Central memory CD8-positive, alpha-beta T cell (primary cell): ENCODE data around the gene COL4A2.

Experiments
- ATAC-seq: fragments of 150-1000 bp; cut with Tn5 transposase; replicated peaks from 2 replicates; pipeline ENCODE4 v1.10.0; 2022; ENCODE audit warnings: mild to moderate bottlenecking, moderate FRiP score, moderate number of reproducible peaks; ENCODE audit not compliant: poor library complexity, severe bottlenecking; ENCODE audit errors: extremely low read depth
- DNase-seq, 2 donors: peaks; one replicate each; pipeline ENCODE4 v3.0.0; 2021; ENCODE audit warnings: low spot score in 2 of 2
- H3K27ac Mint-ChIP-seq: one replicate; pipeline ENCODE4 v1.8.0; 2022; ENCODE audit warnings: low read depth, mild to moderate bottlenecking, moderate library complexity, mixed read lengths
- H3K27me3 Mint-ChIP-seq: one replicate; pipeline ENCODE4 v1.8.0; 2022; ENCODE audit warnings: mixed read lengths
- H3K36me3 Mint-ChIP-seq: one replicate; pipeline ENCODE4 v1.8.0; 2022; ENCODE audit warnings: mild to moderate bottlenecking, moderate library complexity, mixed read lengths; ENCODE audit not compliant: insufficient read depth
- H3K4me1 Mint-ChIP-seq: one replicate; pipeline ENCODE4 v1.8.0; 2022; ENCODE audit warnings: mixed read lengths
- H3K4me3 Mint-ChIP-seq: one replicate; pipeline ENCODE4 v1.8.0; 2022; ENCODE audit warnings: mild to moderate bottlenecking, moderate library complexity, mixed read lengths
- H3K9me3 Mint-ChIP-seq: one replicate; pipeline ENCODE4 v1.8.0; 2022; ENCODE audit warnings: mixed read lengths

The COL4A2 gene

DNA sequence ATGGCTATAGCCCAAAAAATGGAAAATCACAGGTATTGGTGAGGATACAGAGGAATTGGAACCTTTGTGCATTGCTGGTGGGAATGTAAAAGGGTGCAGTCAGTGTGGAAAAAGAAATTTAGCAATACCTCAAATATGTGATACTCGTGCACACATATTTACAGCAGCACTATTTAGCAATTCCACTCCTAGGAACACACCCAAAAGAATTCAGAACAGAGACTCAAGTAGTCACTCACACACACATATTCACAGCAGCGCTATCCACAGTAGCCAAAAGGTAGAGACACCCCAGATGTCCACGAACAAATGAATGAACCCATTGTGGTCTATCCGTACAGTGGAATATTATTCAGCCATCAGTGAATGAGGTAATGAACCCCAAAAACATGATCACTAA is 114.0 kb downstream of the COL4A2 start:
- DNase-seq (no peak), ATAC-seq (no peak)
- no peak overlapping the region for H3K4me3 Mint-ChIP-seq
- H3K27me3 Mint-ChIP-seq, result peaks cover 90% of the 10 kb centered on the region
- H3K27ac Mint-ChIP-seq, result no peak overlapping the region
- no peaks in the 10 kb centered on the region for H3K9me3 Mint-ChIP-seq
- H3K36me3 Mint-ChIP-seq, result no peaks in the 10 kb centered on the region
- H3K4me1 Mint-ChIP-seq, result peaks cover 11% of the 10 kb centered on the region

DNA sequence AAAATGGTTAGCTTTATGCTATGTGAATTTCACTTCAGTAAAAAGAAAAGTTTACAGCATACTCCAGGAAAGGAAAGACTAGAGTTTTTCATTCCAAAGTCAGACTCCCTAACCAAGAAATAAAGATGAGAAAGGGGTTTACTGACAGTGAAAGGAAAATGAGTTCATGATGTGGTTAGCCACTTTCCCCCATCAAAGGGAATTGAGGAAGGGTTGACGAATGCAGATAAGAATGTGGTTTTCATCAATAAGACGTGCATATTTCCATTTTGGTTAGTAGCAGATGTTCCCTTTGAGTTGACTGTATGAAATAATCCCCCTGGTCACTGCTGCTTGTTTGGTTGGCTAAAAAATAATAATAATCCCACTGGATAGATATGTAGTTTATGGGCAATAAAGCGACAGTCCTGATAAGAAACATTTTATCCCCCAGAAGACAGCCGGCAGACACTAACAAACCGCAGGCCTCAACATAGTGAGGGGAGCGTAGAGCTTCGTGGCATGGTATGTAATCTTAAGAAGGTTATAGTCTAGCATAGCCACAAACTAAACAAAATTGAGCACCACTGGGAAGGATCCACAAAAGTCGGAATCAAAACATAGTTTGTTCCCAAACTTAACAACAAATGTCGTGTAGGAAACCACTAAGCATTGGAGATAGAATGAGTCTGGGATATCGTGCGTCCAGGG is 114.8 kb downstream of the COL4A2 start:
- Mint-ChIP-seq H3K9me3 (no peaks in the 10 kb centered on the region), H3K27me3 (peaks cover 96% of the 10 kb centered on the region), H3K4me3 (no peak overlapping the region), H3K4me1 (peaks cover 11% of the 10 kb centered on the region), H3K36me3 (no peaks in the 10 kb centered on the region), H3K27ac (no peak overlapping the region)
- ATAC-seq (no peak), DNase-seq (no peak)

DNA sequence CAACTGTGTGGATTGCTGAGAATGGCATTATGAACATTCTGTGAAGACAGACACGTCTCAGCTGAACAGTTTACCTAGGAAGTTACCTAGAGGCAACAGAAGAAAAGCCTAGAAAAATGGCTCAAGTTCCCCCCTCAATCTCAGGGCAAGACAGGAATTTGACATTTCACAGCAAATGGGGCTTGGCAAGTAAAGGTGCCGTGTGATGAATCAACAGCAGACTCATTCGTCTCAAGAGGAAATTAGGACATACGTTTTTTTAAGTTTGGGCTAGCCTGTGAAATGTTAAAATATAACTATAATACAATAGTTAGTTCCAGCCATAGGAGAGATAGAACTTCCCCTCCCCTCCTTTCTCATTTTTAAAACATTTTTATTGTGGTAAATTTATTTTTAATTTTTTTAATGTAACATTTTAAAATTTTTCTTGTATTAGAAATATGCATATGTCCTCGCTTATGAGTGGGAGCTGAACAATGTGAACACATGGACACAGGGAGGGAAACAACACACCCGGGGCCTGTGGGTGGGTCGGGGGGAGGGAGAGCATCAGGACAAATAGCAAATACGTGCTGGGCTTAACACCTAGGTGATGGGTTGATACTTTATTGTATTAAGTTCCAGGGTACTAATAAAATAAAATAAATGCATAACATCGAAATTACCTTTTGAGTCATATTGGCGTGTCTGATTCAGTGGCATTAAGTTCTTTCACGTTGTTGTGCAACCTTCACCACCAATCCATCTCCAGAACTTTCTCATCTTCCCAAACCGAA is 116.0 kb downstream of the COL4A2 start:
- H3K27me3 Mint-ChIP-seq, result peaks cover 93% of the 10 kb centered on the region
- no peak for DNase-seq
- H3K36me3 Mint-ChIP-seq, result no peaks in the 10 kb centered on the region
- no peak overlapping the region for H3K4me3 Mint-ChIP-seq
- H3K9me3 Mint-ChIP-seq, result no peaks in the 10 kb centered on the region
- no peak for ATAC-seq
- peaks cover 11% of the 10 kb centered on the region for H3K4me1 Mint-ChIP-seq
- no peak overlapping the region for H3K27ac Mint-ChIP-seq

DNA sequence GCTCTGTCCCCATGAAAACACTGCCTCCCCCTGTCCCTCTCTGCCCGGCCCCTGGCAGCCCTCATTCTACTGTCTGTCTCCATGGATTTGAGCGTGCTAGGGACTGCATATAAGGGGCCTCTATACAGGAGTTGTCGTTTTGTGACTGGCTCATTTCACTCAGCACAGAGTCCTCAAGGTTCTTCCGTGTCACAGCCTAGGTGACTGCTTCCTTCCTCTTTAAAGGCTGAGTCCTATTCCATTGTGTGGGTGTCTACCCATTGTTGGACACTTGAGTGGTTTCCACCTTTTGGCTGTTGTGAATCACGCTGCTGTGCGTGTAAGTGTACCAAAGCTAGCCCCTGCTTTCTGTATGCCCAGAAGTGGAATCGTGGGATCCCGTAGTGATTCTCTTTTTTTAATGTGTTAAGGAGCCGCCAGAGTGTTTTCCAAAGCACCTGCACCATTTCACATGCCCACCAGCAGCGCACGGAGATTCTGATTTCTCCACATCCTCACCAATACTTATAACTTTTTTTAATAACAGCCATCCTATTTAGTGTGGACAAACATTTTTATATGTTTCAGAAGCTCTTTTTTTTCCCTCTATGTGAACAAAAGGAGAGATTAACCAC is 116.7 kb downstream of the COL4A2 start:
- no peak overlapping the region for H3K27ac Mint-ChIP-seq
- DNase-seq, result no peak
- peaks cover 93% of the 10 kb centered on the region for H3K27me3 Mint-ChIP-seq

DNA sequence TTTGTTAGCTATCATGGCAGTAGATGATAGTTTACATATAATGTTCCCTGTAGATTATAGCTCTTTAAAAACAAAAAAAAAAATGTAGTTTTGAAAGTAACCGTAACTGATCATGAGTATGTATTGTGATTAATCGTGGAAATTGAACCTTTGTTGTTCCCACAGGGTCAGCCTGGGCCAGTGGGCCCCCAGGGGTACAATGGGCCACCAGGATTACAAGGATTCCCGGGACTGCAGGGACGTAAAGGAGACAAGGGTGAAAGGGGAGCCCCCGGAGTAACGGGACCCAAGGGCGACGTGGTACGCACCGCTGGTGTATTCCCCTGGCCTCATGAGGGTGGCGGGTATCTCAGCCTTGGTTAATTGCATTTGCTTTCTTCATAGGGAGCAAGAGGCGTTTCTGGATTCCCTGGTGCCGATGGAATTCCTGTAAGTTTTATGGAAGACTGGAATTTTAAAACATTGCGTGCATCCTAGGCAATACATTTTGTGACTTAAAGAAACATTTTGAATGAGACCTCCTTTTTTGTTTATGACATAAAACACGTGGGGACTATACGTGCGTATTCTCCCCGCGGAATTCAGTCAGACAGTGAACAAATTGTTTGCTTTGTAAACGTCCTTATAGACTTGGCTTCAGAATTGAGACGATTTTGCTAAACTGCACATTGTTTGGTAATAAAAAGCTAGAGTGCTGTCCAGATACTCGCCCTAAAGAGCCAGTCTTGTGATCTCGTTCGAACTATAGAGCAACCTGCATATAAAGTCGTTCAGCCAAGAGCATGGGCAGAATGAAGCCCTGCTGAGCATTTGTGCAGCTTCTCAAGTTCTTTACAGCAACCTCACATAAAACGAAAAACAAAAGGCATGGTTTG is 117.7 kb downstream of the COL4A2 start:
- no peak overlapping the region for H3K4me3 Mint-ChIP-seq
- H3K36me3 Mint-ChIP-seq, result no peaks in the 10 kb centered on the region
- peaks cover 90% of the 10 kb centered on the region for H3K27me3 Mint-ChIP-seq
- peaks cover 11% of the 10 kb centered on the region for H3K4me1 Mint-ChIP-seq
- DNase-seq (no peak), ATAC-seq (no peak)
- no peaks in the 10 kb centered on the region for H3K9me3 Mint-ChIP-seq
- no peak overlapping the region for H3K27ac Mint-ChIP-seq

More for the DNA sequence above, 116.7 kb downstream of the COL4A2 start:
- ATAC-seq, result no peak
- Mint-ChIP-seq H3K9me3 (no peaks in the 10 kb centered on the region), H3K4me3 (no peak overlapping the region), H3K4me1 (peaks cover 11% of the 10 kb centered on the region), H3K36me3 (no peaks in the 10 kb centered on the region)

DNA sequence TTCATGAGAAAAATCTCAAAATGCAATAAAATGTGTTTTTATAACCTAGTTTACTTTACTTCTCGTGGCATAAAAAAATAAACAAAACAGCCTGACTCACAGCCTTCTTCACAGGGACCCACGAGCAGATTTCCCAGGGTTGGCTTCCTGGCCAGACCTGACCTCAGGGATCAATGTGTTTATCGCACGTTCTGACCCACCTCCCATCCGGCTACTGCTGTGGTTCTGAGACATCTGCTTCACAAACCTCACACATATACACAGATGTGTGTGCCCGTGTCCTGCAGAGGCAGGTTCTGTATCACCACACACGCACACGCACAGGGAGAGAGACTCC is 118.3 kb downstream of the COL4A2 start:
- peaks cover 11% of the 10 kb centered on the region for H3K4me1 Mint-ChIP-seq
- no peak for DNase-seq
- no peak for ATAC-seq
- H3K36me3 Mint-ChIP-seq, result no peaks in the 10 kb centered on the region
- no peak overlapping the region for H3K27ac Mint-ChIP-seq
- no peaks in the 10 kb centered on the region for H3K9me3 Mint-ChIP-seq
- peaks cover 88% of the 10 kb centered on the region for H3K27me3 Mint-ChIP-seq
- H3K4me3 Mint-ChIP-seq, result no peak overlapping the region

DNA sequence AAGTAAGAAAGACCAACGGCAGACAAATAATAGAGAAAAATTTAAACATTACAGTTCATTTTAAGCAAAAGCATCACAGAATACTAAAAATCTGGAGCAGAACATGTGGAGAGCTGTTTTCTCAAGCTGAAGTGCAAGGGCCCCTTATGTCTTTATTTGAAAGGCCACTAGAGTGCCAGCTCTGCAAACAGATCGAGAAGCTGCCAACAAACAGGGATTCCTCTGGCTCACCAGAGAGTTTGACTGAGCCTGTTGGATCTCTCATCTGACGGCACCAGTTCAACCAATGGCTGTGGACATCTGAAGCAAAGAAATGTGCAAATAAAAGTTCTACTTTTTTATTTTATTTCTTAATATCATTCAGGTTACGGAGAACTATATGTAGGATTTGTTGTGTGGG is 119.7 kb downstream of the COL4A2 start:
- H3K27ac Mint-ChIP-seq, result no peak overlapping the region
- no peak for ATAC-seq
- H3K27me3 Mint-ChIP-seq, result peaks cover 81% of the 10 kb centered on the region
- no peak for DNase-seq
- H3K36me3 Mint-ChIP-seq, result no peaks in the 10 kb centered on the region
- H3K4me1 Mint-ChIP-seq, result peaks cover 5% of the 10 kb centered on the region
- no peak overlapping the region for H3K4me3 Mint-ChIP-seq
- H3K9me3 Mint-ChIP-seq, result no peaks in the 10 kb centered on the region

DNA sequence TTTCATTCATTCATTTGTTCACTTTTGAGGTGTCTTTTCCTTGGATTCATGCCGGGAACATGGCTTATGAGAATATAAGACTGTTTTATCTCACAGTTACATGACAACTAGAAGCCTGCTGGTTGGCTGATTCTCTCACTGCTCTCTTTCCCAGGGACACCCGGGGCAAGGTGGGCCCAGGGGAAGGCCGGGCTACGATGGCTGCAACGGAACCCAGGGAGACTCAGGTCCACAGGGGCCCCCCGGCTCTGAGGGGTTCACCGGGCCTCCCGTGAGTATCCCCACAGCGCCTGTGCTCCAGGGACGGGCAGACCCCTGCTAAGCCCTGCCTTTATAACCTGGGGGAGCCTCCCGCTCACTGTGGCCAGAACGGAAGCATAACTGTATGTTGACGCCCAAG is 121.2 kb downstream of the COL4A2 start:
- Mint-ChIP-seq H3K27ac (no peak overlapping the region), H3K36me3 (no peaks in the 10 kb centered on the region), H3K4me3 (no peak overlapping the region), H3K9me3 (no peaks in the 10 kb centered on the region), H3K4me1 (no peaks in the 10 kb centered on the region), H3K27me3 (peaks cover 82% of the 10 kb centered on the region)
- DNase-seq, result no peak
- ATAC-seq, result no peak

DNA sequence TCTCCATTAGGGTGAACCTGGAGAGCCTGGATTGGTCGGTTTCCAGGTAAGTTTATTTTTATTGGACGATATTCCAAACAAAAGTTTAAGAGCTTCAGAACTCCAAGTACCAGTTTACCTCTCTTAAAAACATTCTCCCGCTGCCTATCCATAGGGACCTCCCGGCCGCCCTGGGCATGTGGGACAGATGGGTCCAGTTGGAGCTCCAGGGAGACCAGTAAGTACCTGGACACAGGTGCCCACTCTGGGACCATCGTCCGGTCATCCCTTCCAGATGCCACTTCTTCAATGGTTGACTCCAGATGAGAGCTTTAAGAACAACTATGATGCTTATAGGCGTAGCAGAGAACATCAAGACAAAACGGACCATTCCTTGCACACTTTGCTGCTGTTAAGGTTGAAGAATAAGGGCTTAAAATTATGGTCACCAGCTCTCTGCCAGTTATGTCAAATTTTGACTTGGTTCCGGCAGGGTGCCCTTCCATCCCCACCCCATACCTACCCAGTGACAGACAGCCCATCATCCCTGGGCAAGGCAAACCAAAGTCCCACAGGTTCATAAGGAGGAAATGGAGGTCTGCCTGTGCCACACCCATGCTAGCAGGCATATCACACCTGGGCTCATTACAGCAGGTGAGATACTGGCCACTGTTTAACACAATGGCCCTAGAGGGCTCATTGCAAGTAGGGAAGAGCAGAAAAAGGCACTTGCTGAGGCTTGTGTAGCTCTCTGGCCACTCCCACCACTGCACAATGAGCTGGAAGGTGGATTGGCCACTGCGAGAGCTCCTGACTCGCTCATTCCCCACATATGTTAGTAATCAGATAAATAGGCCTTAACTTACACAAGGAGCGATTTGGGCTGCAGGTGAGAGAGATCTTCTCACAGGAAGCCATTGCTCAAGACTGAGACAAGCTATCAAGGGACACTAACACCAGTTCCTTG is 123.6 kb downstream of the COL4A2 start:
- H3K27me3 Mint-ChIP-seq, result peaks cover 80% of the 10 kb centered on the region
- no peak overlapping the region for H3K27ac Mint-ChIP-seq
- H3K9me3 Mint-ChIP-seq, result no peaks in the 10 kb centered on the region
- ATAC-seq (no peak), DNase-seq (no peak)
- H3K4me1 Mint-ChIP-seq, result no peaks in the 10 kb centered on the region
- no peak overlapping the region for H3K4me3 Mint-ChIP-seq
- no peaks in the 10 kb centered on the region for H3K36me3 Mint-ChIP-seq

DNA sequence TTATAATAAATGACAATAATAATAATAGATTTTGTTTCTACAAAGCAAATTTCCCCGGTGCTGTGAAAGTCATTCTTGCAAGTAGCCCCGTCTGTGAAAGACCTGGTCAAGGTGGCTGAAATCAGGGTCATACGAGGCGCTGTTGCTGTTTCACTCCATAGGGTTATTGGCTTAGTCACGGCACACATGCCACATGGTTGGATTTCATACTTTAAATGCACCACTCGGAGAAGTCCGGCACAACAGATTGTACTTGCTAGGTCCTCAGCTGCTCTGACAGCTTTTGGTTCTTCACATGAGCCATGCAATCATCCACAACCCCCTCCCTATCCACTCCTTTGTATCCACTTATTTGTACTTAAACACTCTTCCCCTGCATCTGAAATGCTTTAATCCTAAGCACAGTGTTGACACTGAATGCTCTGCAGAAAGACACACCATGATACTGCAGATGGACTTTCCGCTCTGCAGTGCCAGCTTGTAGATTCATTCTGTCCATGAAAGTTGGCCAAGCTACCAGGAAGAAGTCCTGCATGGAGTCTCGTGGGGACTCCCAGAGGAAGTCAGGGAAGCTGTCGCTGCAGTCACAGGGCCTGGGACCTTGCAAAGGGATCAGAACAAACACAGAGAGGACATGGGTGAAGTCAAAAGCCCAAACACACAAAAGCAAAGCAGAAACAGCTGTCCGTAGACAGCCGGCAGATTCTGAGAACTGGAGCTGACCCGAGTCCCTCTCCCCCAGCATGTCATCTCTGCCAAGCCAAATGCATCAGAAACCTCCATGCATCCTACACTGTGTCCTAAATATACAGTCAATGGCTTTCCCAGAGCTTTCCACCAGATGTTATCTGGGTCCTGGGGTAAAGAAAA is 124.6 kb downstream of the COL4A2 start:
- no peak for ATAC-seq
- H3K4me1 Mint-ChIP-seq, result no peaks in the 10 kb centered on the region
- H3K36me3 Mint-ChIP-seq, result no peaks in the 10 kb centered on the region

DNA sequence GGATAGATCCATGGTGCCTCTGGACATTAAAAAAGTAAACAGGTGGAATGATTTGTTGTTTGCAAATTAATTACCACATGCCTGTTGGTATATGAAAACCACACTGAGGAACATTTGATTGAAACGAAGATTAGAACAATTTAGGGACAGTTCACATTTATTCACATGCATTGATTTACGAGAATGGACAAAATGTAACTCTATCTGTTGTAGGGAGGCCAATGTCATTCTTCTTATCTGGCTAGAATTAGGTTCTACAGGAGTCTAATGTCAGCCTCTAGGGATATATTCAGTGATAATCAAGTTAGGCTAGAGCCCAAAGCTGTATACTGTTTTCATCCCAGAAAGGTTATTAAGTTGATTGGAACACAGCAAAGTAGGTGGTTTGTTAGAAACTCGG is 125.4 kb downstream of the COL4A2 start:
- Mint-ChIP-seq H3K9me3 (no peaks in the 10 kb centered on the region), H3K4me1 (no peaks in the 10 kb centered on the region), H3K27me3 (peaks cover 64% of the 10 kb centered on the region), H3K4me3 (no peak overlapping the region), H3K27ac (no peak overlapping the region), H3K36me3 (no peaks in the 10 kb centered on the region)
- DNase-seq (no peak), ATAC-seq (no peak)

More for the DNA sequence above, 124.6 kb downstream of the COL4A2 start:
- H3K27me3 Mint-ChIP-seq, result peaks cover 70% of the 10 kb centered on the region
- H3K9me3 Mint-ChIP-seq, result no peaks in the 10 kb centered on the region
- no peak overlapping the region for H3K4me3 Mint-ChIP-seq
- H3K27ac Mint-ChIP-seq, result no peak overlapping the region
- DNase-seq, result no peak
